ENCODE measurements around the gene MYO16.

- TF ChIP-seq POLR2A (IDR thresholded peaks at IDR 0.05), result no peak
- TF ChIP-seq CTCF (IDR thresholded peaks at IDR 0.05), result no peak
These were observed 14.4 kb downstream of the MYO16 start for GRCh38 chr13:108643646-108644353.

Measured in ovary (tissue), 3 donors.